ENCODE data around the gene MID1. TPM values are rescaled to one million over a fixed set of nuclear protein-coding genes. Genes with fewer than 3 reads are reported as not detected.
"Not testable (repeated sequence)": the region's sequence is repeated elsewhere in the genome, so short reads cannot be mapped to it uniquely, and the experiment has no call there.

MID1 gene
- total and polyA plus RNA-seq, 9 of the 15 experiments (the other 6 are each of a cell fraction or from before 2014, with no cell fraction given), result 0.07 to 0.54 (median 0.33) TPM

DNA sequence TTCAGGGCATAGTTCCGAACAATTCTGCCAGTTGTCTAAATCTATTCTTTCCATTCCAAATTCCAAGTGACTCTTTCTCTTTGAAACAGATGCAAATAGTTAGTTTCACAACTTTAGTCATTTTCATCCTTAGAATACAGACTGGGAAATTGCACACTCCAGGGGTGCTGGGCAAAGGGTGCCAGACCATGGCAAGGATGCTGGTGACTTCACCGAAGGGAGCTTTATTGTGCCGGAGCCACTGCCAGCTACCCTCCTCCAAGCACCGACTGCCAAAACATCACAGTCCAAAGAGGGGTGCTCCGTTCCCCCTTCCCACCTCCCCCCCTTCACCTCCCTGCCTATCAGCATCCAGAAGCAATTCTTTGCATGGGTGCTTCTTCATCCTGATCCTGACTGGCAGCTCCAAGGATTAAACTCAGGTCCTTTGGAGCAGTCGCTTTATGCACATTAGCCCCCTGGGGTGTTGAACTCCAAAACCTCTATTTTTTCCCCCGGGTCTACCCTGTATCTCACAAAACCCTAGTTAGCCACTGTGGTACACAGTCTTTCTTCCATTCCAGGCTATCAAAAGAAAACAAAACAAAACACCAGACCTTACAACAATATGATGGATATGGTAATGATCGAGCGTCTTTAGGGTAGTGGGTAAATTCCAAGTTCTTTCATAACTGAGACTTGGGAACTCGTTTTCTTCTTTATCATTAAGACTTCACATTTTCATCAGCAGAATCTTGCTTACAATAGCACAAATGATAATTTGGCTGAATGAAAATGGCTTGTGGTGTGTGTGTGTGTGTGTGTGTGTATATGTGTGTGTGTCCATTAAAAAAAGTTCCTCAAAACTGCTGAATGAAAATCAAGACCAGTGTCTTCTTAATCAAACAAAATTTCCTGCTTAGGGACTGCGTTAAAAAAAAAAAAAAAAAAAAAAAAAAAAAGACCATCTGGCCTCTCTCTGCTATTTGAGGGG, 28.7 kb downstream of the MID1 start:
- no peak overlapping the region for H2AFZ ChIP-seq (ENCODE audit: low read depth, low read length)
- H3K9me3 ChIP-seq (replicated peaks; ENCODE audit: control insufficient read depth, insufficient read depth, low read depth, low read length), result no peaks in the 10 kb centered on the region
- H3K9ac ChIP-seq (ENCODE audit: insufficient read depth in 1 of 2, low read depth in 2 of 2, low read length in 2 of 2), result no peak overlapping the region
- H3K79me2 ChIP-seq (ENCODE audit: control insufficient read depth, insufficient read depth, low read length), result no peaks in the 10 kb centered on the region
- no peaks in the 10 kb centered on the region for H4K20me1 ChIP-seq (replicated peaks; ENCODE audit: control insufficient read depth, insufficient read depth, low read length)
- FAIRE-seq, result no peak
- WGBS (ENCODE audit: insufficient coverage, low coverage, missing lambda C conversion rate), result 29% methylated on average over 8 of the region's 11 CpGs
- no peaks in the 10 kb centered on the region for H3K36me3 ChIP-seq (ENCODE audit: control insufficient read depth, insufficient read depth, low read length)
- no peaks in the 10 kb centered on the region for H3K9me1 ChIP-seq (ENCODE audit: control insufficient read depth, insufficient read depth, low read length)
- H3K4me3 ChIP-seq, result no peak overlapping the region
- no peak overlapping the region for H3K27ac ChIP-seq (ENCODE audit: extremely low read depth, low read depth, low read length)
- ATAC-seq, result no peak
- no peaks in the 10 kb centered on the region; a peak in 1 of 5 replicates for H3K4me1 ChIP-seq (replicated peaks in 1 of 2; ENCODE audit: control insufficient read depth in 2 of 2, insufficient read depth in 2 of 2, low read length in 2 of 2)
- intact Hi-C loops (cut with micrococcal nuclease), result no loop called here
- no peak overlapping the region for H3K4me2 ChIP-seq (ENCODE audit: insufficient read depth, low read length)
- no peak for DNase-seq (ENCODE audit: extremely low read depth in 1 of 4, low spot score in 3 of 4)
- BruUV-seq (replicated peaks), result no TSS peak
- H3K27me3 ChIP-seq (ENCODE audit: control insufficient read depth in 2 of 2, insufficient read depth in 2 of 2, low read length in 2 of 2), result no peaks in the 10 kb centered on the region
- in situ Hi-C loops (cut with MboI), result no loop called here
- ChIA-PET POLR2A (no interaction called here), CTCF (ENCODE audit: low intra/inter-chr PET ratio) (interaction anchor here (0.7 kb wide), 1 partner anchor 1503 kb away, joined by 3 read pairs; no protein-coding TSS in a partner anchor)
- TF ChIP-seq SMAD1 (IDR thresholded peaks at IDR 0.05; ENCODE audit: low read depth, low read length, partially characterized antibody) (no peak), ZNF586 (CRISPR knock-in tag; conservative IDR thresholded peaks at IDR 0.05) (no peak), RBM25 (IDR thresholded peaks at IDR 0.05; ENCODE audit: low read depth, low read length, severe bottlenecking) (no peak)
- TF ChIP-seq, protein P1, sequence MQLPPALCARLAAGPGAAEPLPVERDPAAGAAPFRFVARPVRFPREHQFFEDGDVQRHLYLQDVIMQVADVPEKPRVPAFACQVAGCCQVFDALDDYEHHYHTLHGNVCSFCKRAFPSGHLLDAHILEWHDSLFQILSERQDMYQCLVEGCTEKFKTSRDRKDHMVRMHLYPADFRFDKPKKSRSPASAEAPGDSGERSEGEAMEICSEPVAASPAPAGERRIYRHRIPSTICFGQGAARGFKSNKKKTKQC (CRISPR knock-in tag; IDR thresholded peaks at IDR 0.05), result no peak

- BruUV-seq (replicated peaks); H3K79me2 ChIP-seq (ENCODE audit: control insufficient read depth, insufficient read depth, low read length); CTCF ChIA-PET (ENCODE audit: low intra/inter-chr PET ratio); H3K9ac ChIP-seq (ENCODE audit: insufficient read depth in 1 of 2, low read depth in 2 of 2, low read length in 2 of 2); H2AFZ ChIP-seq (ENCODE audit: low read depth, low read length); H3K9me3 ChIP-seq (replicated peaks; ENCODE audit: control insufficient read depth, insufficient read depth, low read depth, low read length); POLR2A ChIA-PET; H3K36me3 ChIP-seq (ENCODE audit: control insufficient read depth, insufficient read depth, low read length); intact Hi-C loops (cut with micrococcal nuclease); H4K20me1 ChIP-seq (replicated peaks; ENCODE audit: control insufficient read depth, insufficient read depth, low read length); H3K4me3 ChIP-seq; H3K4me2 ChIP-seq (ENCODE audit: insufficient read depth, low read length); H3K4me1 ChIP-seq (replicated peaks in 1 of 2; ENCODE audit: control insufficient read depth in 2 of 2, insufficient read depth in 2 of 2, low read length in 2 of 2); DNase-seq (ENCODE audit: extremely low read depth in 1 of 4, low spot score in 3 of 4); H3K9me1 ChIP-seq (ENCODE audit: control insufficient read depth, insufficient read depth, low read length); FAIRE-seq; H3K27me3 ChIP-seq (ENCODE audit: control insufficient read depth in 2 of 2, insufficient read depth in 2 of 2, low read length in 2 of 2); in situ Hi-C loops (cut with MboI); H3K27ac ChIP-seq (ENCODE audit: extremely low read depth, low read depth, low read length); ATAC-seq: not testable (repeated sequence)
- WGBS (ENCODE audit: insufficient coverage, low coverage, missing lambda C conversion rate), result 37% methylated on average over 7 of the region's 10 CpGs
Observed at GRCh38 chrX:10589787-10590186, 30.6 kb downstream of the MID1 start.
